Left cardiac atrium (tissue), 4 donors: ENCODE measurements around the gene SLC15A5. TPM values are rescaled to one million over a fixed set of nuclear protein-coding genes. Genes with fewer than 3 reads are reported as not detected.
A peak's percentile ranks its signal among the peaks of the same experiment; 100 is the strongest.

ENCODE experiments used
- ATAC-seq, 2 donors: fragments of 200-7000 bp; cut with Tn5 transposase; one replicate each; pipeline ENCODE4 v1.9.1; 2020; ENCODE audit warnings: mild to moderate bottlenecking in 2 of 2, moderate library complexity in 2 of 2
- DNase-seq: peaks from one replicate; pipeline ENCODE4 v3.0.0-alpha.2; 2020
- intact Hi-C, 2 donors: fragments of 100-400 bp; cut with DNase I; formaldehyde crosslinking; loops; one replicate each; pipeline versions ENCODE4 v1.14.1 to v1.15.1; 2022 to 2023
- total RNA-seq, 2 donors: library from RNA; stranded (reverse); fragmentation: NEBNext Ultra II Directional; extraction: Animal tissue kit (Norgen Biotek cat#: 25700); gene quantifications; one replicate each; pipeline ENCODE4 v1.2.1, GENCODE V29; 2021
- donor health status: DM: no; HTN: yes; CAD: no.
- donor health status: DM: no; HTN: yes; CAD: no; lungs with severe emphysema.
- donor health status: DM: yes; HTN: yes; CAD: no.
- donor health status: Dilated cardiomyopathy.

The SLC15A5 gene
- total RNA-seq, 2 donors from 2014 or later = not detected

- DNase-seq (no peak), ATAC-seq (no peak)
- intact Hi-C loops = no loop called here
These were observed 79.9 kb downstream of the SLC15A5 start for GRCh38 chr12:16197600-16197999.

- DNase-seq = no peak
- no peak for ATAC-seq
- intact Hi-C loops = loop anchor here in 1 of 2 donors (10.0 kb wide), 1 partner anchor 1455 kb away; no protein-coding TSS in a partner anchor
These were observed 87.6 kb downstream of the SLC15A5 start for GRCh38 chr12:16189849-16190248.

GRCh38 chr12:16187660-16188059 is 89.8 kb downstream of the SLC15A5 start:
- DNase-seq (no peak), ATAC-seq (no peak)
- intact Hi-C loops = loop anchor here in 1 of 2 donors (10.0 kb wide), 1 partner anchor 1457 kb away; no protein-coding TSS in a partner anchor

GRCh38 chr12:16184681-16185080 is 92.8 kb downstream of the SLC15A5 start:
- intact Hi-C loops = loop anchor here in 1 of 2 donors (10.0 kb wide), 1 partner anchor 1460 kb away; no protein-coding TSS in a partner anchor
- DNase-seq = no peak
- ATAC-seq = no peak

- no peak for ATAC-seq
- no peak for DNase-seq
- intact Hi-C loops = loop anchor here in 1 of 2 donors (10.0 kb wide), 1 partner anchor 1461 kb away; no protein-coding TSS in a partner anchor
These were observed 93.9 kb downstream of the SLC15A5 start for GRCh38 chr12:16183541-16183940.

GRCh38 chr12:16175840-16176239 is 101.6 kb downstream of the SLC15A5 start:
- ATAC-seq (peak in 1 of 2 donors; percentile 68), DNase-seq (no peak)
- intact Hi-C loops = no loop called here

- DNase-seq = no peak
- intact Hi-C loops = no loop called here
- ATAC-seq = no peak
These were observed 103.2 kb downstream of the SLC15A5 start for GRCh38 chr12:16174282-16174681.

GRCh38 chr12:16171348-16171747 is 106.1 kb downstream of the SLC15A5 start:
- intact Hi-C loops = no loop called here
- no peak for ATAC-seq
- DNase-seq = no peak

GRCh38 chr12:16168078-16168477 is 109.4 kb downstream of the SLC15A5 start:
- ATAC-seq = no peak
- intact Hi-C loops = loop anchor here in 1 of 2 donors (10.0 kb wide), 1 partner anchor 187 kb away; no protein-coding TSS in a partner anchor
- no peak for DNase-seq

GRCh38 chr12:16166563-16167470 is 110.7 kb downstream of the SLC15A5 start:
- DNase-seq (no peak), ATAC-seq (peak in 1 of 2 donors; percentile 70)
- intact Hi-C loops = loop anchor here in 1 of 2 donors (10.0 kb wide), 1 partner anchor 188 kb away; no protein-coding TSS in a partner anchor

- DNase-seq = peak; percentile 38
- peak; percentile 64 to 75 for ATAC-seq
- intact Hi-C loops = loop anchor here in 1 of 2 donors (10.0 kb wide), 1 partner anchor 189 kb away; no protein-coding TSS in a partner anchor
These were observed 112.0 kb downstream of the SLC15A5 start for GRCh38 chr12:16165506-16165905.

- no peak for DNase-seq
- intact Hi-C loops = loop anchor here in 1 of 2 donors (10.0 kb wide), 1 partner anchor 191 kb away; no protein-coding TSS in a partner anchor
These were observed 113.6 kb downstream of the SLC15A5 start for GRCh38 chr12:16163901-16164300.

GRCh38 chr12:16163146-16163545 is 114.3 kb downstream of the SLC15A5 start:
- ATAC-seq = no peak
- intact Hi-C loops = loop anchor here in 1 of 2 donors (10.0 kb wide), 1 partner anchor 192 kb away; no protein-coding TSS in a partner anchor

More at GRCh38 chr12:16163901-16164300, 113.6 kb downstream of the SLC15A5 start:
- no peak for ATAC-seq

GRCh38 chr12:16159571-16159970 is 117.9 kb downstream of the SLC15A5 start:
- intact Hi-C loops = no loop called here
- no peak for DNase-seq
- ATAC-seq = no peak

More at GRCh38 chr12:16163146-16163545, 114.3 kb downstream of the SLC15A5 start:
- no peak for DNase-seq

- peak; percentile 63 to 68 for ATAC-seq
- intact Hi-C loops = no loop called here
- DNase-seq = no peak
These were observed 119.4 kb downstream of the SLC15A5 start for GRCh38 chr12:16158050-16158449.

GRCh38 chr12:16155938-16156337 is 121.5 kb downstream of the SLC15A5 start:
- ATAC-seq (no peak), DNase-seq (no peak)
- intact Hi-C loops = no loop called here

- no peak for DNase-seq
- intact Hi-C loops = no loop called here
- no peak for ATAC-seq
These were observed 122.5 kb downstream of the SLC15A5 start for GRCh38 chr12:16154990-16155389.

GRCh38 chr12:16152885-16153673 is 124.4 kb downstream of the SLC15A5 start:
- ATAC-seq (no peak), DNase-seq (no peak)
- intact Hi-C loops = no loop called here

GRCh38 chr12:16150276-16150675 is 127.2 kb downstream of the SLC15A5 start:
- ATAC-seq = peak in 1 of 2 donors; percentile 44

More at GRCh38 chr12:16150276-16150675, 127.2 kb downstream of the SLC15A5 start:
- intact Hi-C loops = no loop called here
- DNase-seq = no peak
